ENCODE results near the gene SLC31A1. TPM values are rescaled to one million over a fixed set of nuclear protein-coding genes. Genes with fewer than 3 reads are reported as not detected.

Gene SLC31A1
- 15.1 and 15.8 TPM in 2 replicates for total RNA-seq (2014; rRNA removed)
- polyA plus RNA-seq (2012), result 15.7 TPM

GRCh38 chr9:113221003-113221799 is at the start of gene SLC31A1, which contains the start of gene FKBP15:
Gene SLC31A1, plus strand, starts transcription at chr9:113221544. Its CDS starts 34,605 bp downstream, at chr9:113256149.
Gene FKBP15, minus strand, starts transcription at chr9:113221277. Its CDS starts 34 bp downstream, at chr9:113221243.
- peak; percentile 98 for DNase-seq (ENCODE audit: low read depth)

DNA sequence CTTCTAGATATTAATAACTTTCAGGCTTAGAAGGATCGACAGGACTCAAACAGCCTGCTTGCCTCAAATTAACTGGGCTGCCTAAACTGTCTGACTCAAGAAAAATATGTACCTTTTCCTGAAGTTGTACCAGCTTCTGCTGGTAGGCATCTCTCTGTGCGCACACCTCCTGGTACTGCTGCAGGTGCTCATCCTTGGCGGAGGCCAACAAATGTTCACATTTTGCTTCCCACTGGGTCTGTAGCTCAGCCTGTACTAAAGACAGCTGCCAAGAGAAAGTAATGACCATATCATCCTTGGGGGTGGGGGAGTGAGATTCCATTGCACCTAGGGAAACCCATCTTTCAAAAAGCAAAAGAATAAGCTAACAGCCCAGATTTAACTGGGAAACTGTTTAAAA is 48.0 kb upstream of the SLC31A1 start:
- no peak for DNase-seq (ENCODE audit: low read depth)

- no peak for DNase-seq (ENCODE audit: low read depth)
These were observed 44.5 kb upstream of the SLC31A1 start for GRCh38 chr9:113176803-113177202.

- DNase-seq (ENCODE audit: low read depth), result no peak
These were observed 44.1 kb upstream of the SLC31A1 start for GRCh38 chr9:113177251-113177650.

- no peak for DNase-seq (ENCODE audit: low read depth)
These were observed 43.3 kb upstream of the SLC31A1 start for GRCh38 chr9:113178087-113178486.

DNA sequence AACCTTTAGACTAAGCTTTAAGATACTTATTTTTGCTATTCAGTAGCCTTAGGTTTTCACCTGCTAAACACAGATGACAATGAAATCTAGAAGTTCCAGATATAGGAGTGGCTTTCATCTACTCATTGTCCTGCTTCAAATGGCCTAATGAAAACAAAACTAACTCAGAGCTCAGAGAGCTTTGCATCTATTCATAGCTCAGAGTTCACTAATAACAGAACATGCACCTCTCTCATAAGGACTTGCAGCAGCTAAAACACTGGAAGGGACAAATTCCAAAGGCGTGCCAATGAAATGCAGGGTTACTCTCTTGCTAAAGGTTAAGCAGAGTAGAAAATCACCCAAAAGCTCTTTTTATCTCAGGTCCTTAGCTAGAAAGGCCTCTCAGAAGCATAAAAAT is 41.5 kb upstream of the SLC31A1 start:
- DNase-seq (ENCODE audit: low read depth), result no peak

- DNase-seq (ENCODE audit: low read depth), result no peak
These were observed 40.2 kb upstream of the SLC31A1 start for GRCh38 chr9:113181165-113181564.

GRCh38 chr9:113183956-113184488 is 37.3 kb upstream of the SLC31A1 start:
- no peak for DNase-seq (ENCODE audit: low read depth)

GRCh38 chr9:113184539-113184938 is 36.8 kb upstream of the SLC31A1 start:
- DNase-seq (ENCODE audit: low read depth), result peak; percentile 29

DNA sequence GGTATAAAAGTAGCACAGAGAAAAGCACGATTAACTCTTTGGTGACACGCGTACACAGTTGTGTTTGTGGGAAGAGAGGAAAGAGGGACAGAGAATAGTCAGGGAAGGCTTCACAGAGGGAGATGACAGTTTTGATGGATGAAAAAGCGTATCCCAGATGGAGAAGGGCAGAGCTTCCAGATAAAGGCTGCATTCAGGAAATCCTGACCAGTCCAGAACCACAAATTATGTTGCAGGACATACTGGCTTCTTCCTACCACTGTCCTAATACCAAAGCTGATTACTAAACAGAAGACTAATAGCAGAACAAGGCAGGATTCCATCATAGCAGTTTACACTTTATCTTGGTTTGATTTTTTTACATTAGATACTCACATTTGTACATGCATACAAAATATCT is 36.1 kb upstream of the SLC31A1 start:
- DNase-seq (ENCODE audit: low read depth), result no peak

DNA sequence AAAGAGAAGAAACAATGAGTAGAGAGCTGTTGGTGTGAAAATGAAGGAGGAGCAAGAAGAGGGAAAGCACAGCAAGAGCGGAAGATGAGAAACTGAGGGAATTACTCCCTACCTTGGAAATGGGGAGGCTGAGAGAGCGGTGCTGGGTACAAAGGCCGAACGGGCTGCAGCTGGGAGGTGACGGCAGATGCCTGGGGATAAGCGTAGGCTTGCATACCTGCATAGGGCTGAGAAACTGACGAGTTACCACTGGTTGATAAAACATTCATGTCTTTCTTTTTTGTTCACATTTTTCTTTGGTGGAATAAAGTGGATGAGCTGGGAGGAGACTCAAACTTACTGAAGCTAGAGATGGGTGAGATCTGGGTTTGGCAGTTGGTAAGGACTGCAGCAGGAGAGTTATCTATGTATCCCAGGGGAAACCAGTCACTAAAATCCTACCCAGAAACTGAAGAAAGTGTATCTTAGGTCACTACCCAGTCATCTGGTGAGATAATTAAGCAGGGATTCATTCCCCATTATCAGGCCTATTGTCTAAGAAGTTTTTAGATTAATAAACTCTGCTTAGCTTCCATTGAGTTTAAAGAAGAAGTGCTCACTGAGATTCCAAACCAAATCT is 35.1 kb upstream of the SLC31A1 start:
- no peak for DNase-seq (ENCODE audit: low read depth)

GRCh38 chr9:113187929-113188595 is 33.3 kb upstream of the SLC31A1 start:
- peak; percentile 91 for DNase-seq (ENCODE audit: low read depth)

- no peak for DNase-seq (ENCODE audit: low read depth)
These were observed 28.9 kb upstream of the SLC31A1 start for GRCh38 chr9:113192455-113192854.

- DNase-seq (ENCODE audit: low read depth), result no peak
These were observed 21.5 kb upstream of the SLC31A1 start for GRCh38 chr9:113199683-113200329.

DNA sequence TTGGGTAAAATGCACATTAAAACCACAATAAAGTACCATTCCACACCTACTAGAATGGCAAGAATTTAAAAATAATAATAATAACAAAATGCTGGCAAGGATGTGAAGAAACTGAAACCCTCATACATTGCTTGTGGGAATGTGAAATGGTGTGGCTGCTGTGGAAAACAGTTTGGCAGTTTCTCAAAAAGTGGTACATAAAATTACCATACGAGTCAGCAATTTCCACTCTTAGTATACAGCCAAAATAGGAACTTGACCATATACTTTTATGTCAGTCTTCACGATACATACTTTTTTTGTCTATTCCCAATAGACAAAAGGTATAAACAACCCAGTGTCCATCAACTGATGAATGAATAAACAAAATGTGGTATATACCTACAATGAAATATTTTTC is 15.9 kb upstream of the SLC31A1 start:
- no peak for DNase-seq (ENCODE audit: low read depth)

GRCh38 chr9:113205861-113206260 is 15.5 kb upstream of the SLC31A1 start:
- no peak for DNase-seq (ENCODE audit: low read depth)

- DNase-seq (ENCODE audit: low read depth), result no peak
These were observed 10.5 kb upstream of the SLC31A1 start for GRCh38 chr9:113210815-113211214.

DNA sequence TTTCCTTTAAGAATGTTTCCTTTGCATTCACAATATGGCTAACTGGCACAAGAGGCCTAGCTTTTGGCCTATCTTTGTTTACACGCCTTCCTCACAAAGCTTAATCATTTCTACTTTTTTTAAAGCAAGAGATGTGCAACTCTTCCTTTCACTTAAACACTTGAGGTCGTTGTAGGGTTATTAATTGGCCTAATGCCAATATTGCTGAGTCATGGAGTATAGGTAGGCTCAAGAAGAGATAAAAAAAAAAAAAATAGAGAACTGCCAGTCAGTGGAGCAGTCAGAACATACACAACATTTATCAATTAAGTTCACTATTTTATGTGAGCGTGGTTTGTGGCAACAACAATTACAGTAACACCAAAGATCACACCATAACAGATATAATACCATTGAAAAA is 6.2 kb upstream of the SLC31A1 start:
- no peak for DNase-seq (ENCODE audit: low read depth)

- no peak for DNase-seq (ENCODE audit: low read depth)
These were observed 4.9 kb upstream of the SLC31A1 start for GRCh38 chr9:113216406-113216805.

DNA sequence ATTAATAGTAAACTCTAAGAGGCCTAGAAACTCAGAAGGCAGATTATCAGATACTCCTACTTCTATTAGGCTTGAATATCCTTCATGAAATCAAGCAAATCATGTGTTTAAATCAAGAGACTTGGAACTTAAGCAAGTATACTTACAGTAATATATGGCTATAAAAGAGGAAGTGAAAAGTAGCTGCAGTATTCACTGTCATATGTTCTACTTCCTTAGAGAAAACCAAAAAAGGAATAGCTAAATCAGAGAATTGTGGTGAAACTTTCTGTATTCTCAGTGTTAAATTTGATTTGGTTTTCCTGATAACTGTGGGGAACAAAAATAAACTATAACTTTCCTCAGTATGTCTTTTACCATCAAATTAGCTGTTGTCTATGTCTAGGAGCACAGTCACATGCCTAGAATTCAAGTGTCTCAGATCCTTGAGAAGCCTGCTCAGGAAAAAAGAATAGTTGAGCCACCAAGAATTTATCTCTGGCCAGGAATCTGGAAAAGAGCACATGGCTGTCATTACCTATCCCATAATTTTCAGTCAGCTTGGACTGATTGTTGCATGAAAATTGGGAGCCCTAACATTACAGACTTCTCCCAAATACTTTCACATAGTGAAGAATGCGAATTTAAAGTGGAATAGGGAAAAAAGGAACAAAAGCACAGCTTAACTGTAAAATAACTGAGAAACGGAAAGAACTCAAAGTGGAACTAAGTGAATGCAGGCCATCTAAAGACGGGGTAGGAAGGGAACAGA is 2.0 kb upstream of the SLC31A1 start:
- no peak for DNase-seq (ENCODE audit: low read depth)

DNA sequence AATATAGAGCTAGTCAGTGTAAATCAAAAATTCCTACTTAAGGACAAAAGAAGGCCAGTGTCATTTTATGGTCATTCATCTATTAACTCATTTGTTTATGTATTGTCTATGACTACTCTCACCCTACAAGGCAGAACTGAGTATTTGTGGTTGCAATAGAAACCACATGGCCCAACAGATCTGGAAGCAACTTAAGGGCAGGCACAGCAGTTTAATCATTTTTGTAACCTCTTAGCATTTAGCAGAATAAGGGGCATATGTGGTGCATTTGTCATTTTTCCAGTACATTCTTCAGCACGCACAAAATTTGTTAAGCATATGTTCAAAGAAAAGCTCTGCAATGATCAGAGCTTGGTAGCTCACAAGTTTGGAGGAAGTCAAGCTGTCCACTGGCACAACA is 1.4 kb upstream of the SLC31A1 start:
- DNase-seq (ENCODE audit: low read depth), result peak; percentile 64
